ENCODE data around the gene RNF11. TPM values are rescaled to one million over a fixed set of nuclear protein-coding genes. Genes with fewer than 3 reads are reported as not detected.

The RNF11 gene
- total RNA-seq, 1 donor from 2014 or later: 100 TPM

DNA sequence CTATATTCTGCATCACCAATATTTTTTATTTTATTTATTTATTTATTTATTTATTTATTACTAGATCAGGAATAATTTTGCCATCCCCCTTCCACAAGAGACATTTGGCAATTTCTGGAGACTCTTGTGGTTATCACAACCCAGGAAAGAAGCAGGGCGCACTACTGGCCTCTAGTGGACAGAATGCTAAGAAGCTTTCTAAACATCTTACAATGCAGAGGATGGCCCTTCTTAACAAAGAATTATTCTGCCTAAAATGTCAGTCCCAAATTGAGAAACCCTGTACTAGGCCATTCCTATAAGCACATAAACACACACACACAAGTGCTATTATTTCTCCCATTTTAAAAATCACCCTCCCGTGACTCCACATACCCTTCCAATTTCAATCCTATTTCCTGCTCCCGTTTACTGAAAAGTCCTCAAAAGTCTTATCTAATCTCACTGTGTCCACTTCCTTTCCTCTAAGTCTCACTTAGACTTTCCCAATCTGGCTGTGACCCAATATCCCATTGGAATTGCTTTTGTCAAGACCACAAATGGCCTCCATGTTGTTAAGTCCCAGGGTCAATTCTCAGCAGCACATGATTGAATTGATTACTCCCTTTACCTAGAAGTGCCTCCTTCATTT, 43.7 kb upstream of the RNF11 start:
- H3K36me3 Mint-ChIP-seq (ENCODE audit: unreplicated experiment): no peaks in the 10 kb centered on the region
- H3K4me1 Mint-ChIP-seq (ENCODE audit: unreplicated experiment): no peaks in the 10 kb centered on the region
- H3K27ac Mint-ChIP-seq (ENCODE audit: unreplicated experiment): no peak overlapping the region
- no peak for DNase-seq (ENCODE audit: extremely low spot score, unreplicated experiment)
- peaks cover 10% of the 10 kb centered on the region for H3K27me3 Mint-ChIP-seq (ENCODE audit: unreplicated experiment)
- TF ChIP-seq CTCF (IDR thresholded peaks at IDR 0.05): peak; percentile 89
- no peaks in the 10 kb centered on the region for H3K9me3 Mint-ChIP-seq (ENCODE audit: unreplicated experiment)
- H3K4me3 Mint-ChIP-seq (ENCODE audit: unreplicated experiment): no peak overlapping the region

DNA sequence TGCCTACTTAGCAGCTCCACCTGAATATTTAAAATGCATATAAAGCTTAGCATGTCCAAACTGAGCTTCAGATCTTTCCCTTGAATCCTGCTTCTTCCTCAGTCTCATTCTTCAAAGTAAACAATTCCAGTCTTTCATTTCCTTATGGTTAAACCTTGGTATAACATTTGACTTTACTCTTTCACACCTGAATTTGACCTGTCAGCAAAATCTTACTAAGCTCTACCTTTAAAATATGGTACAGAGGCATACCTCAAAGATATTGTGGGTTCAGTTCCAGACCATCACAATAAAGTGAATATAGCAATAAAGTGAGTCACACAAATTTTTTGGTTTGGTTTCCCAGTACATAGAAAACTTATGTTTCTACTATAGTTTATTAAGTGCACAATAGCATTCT, 42.5 kb upstream of the RNF11 start:
- no peak overlapping the region for H3K4me3 Mint-ChIP-seq (ENCODE audit: unreplicated experiment)
- no peak for DNase-seq (ENCODE audit: extremely low spot score, unreplicated experiment)
- no peak for TF ChIP-seq CTCF (IDR thresholded peaks at IDR 0.05)
- H3K27me3 Mint-ChIP-seq (ENCODE audit: unreplicated experiment): peaks cover 14% of the 10 kb centered on the region
- H3K27ac Mint-ChIP-seq (ENCODE audit: unreplicated experiment): no peak overlapping the region
- no peaks in the 10 kb centered on the region for H3K36me3 Mint-ChIP-seq (ENCODE audit: unreplicated experiment)
- no peaks in the 10 kb centered on the region for H3K9me3 Mint-ChIP-seq (ENCODE audit: unreplicated experiment)
- H3K4me1 Mint-ChIP-seq (ENCODE audit: unreplicated experiment): no peaks in the 10 kb centered on the region

DNA sequence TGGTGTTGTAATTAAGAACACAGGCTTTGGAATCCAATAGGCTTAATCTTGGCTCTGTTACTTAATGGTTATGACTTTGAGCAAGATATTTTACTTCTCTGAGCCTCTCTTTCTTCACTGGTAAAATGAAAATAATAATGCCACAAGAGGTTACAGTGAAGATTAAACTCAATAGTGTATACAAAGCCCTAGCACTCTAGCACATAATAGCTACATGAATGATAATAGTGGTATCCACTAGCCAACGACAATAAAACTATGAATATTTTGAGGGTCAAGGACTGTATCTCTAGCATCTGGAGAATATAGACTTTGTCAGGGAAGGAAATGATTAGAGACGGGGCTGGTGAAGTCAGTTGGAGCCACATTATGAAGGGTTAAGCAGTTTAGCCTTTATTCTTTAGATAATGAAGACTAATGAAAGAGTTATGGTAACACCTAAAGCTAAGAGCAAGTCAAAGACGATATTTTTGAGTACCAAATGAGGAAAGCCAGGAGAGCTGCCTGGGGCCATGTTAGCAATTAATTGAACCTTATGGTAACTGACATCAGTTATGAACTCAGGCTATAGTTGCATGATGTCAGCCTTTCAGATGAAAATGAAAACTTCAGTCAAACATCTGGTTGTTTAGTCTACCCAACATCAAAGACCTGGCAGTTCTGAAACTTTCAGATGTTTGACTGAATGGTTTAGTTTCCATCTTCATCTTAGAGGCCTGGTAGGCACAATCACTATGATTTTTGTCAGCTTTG, 32.8 kb upstream of the RNF11 start:
- H3K27ac Mint-ChIP-seq (ENCODE audit: unreplicated experiment): no peak overlapping the region
- peaks cover 3% of the 10 kb centered on the region for H3K27me3 Mint-ChIP-seq (ENCODE audit: unreplicated experiment)
- no peak overlapping the region for H3K4me3 Mint-ChIP-seq (ENCODE audit: unreplicated experiment)
- DNase-seq (ENCODE audit: extremely low spot score, unreplicated experiment): no peak
- no peaks in the 10 kb centered on the region for H3K9me3 Mint-ChIP-seq (ENCODE audit: unreplicated experiment)
- H3K36me3 Mint-ChIP-seq (ENCODE audit: unreplicated experiment): no peaks in the 10 kb centered on the region
- TF ChIP-seq CTCF (IDR thresholded peaks at IDR 0.05): no peak
- no peaks in the 10 kb centered on the region for H3K4me1 Mint-ChIP-seq (ENCODE audit: unreplicated experiment)

DNA sequence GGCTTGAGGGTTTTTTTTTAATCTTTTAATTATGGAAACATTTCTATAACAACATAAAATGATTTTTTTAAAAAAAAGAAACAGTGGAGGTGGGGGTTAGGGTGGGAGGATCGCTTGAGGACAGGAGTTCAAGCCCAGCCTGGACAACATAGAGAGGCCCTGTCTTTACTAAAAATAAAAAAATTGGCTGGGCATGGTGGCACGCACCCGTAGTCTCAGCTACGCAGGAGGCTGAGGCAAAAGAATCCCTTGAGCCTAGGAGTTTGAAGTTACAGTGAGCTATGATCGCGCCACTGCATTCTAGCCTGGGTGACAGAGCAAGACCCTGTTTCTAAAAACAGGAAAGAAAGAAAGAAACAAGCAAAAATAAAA, 32.2 kb upstream of the RNF11 start:
- TF ChIP-seq CTCF (IDR thresholded peaks at IDR 0.05): no peak
- Mint-ChIP-seq H3K36me3 (ENCODE audit: unreplicated experiment) (no peaks in the 10 kb centered on the region), H3K4me3 (ENCODE audit: unreplicated experiment) (no peak overlapping the region), H3K9me3 (ENCODE audit: unreplicated experiment) (no peaks in the 10 kb centered on the region), H3K27me3 (ENCODE audit: unreplicated experiment) (no peaks in the 10 kb centered on the region), H3K4me1 (ENCODE audit: unreplicated experiment) (no peaks in the 10 kb centered on the region), H3K27ac (ENCODE audit: unreplicated experiment) (no peak overlapping the region)
- DNase-seq (ENCODE audit: extremely low spot score, unreplicated experiment): no peak

- Mint-ChIP-seq H3K27me3 (ENCODE audit: unreplicated experiment) (no peaks in the 10 kb centered on the region), H3K4me1 (ENCODE audit: unreplicated experiment) (no peaks in the 10 kb centered on the region), H3K9me3 (ENCODE audit: unreplicated experiment) (no peaks in the 10 kb centered on the region), H3K36me3 (ENCODE audit: unreplicated experiment) (no peaks in the 10 kb centered on the region), H3K4me3 (ENCODE audit: unreplicated experiment) (no peak overlapping the region), H3K27ac (ENCODE audit: unreplicated experiment) (no peak overlapping the region)
- no peak for DNase-seq (ENCODE audit: extremely low spot score, unreplicated experiment)
- no peak for TF ChIP-seq CTCF (IDR thresholded peaks at IDR 0.05)
Measured at GRCh38 chr1:51210055-51210454, 26.0 kb upstream of the RNF11 start.
